Measurements from ENCODE around the gene RGS9. TPM values are rescaled to one million over a fixed set of nuclear protein-coding genes. Genes with fewer than 3 reads are reported as not detected.

Gene RGS9
- total RNA-seq (3.4 and 4.4 TPM in 2 replicates), polyA plus RNA-seq (0.36 and 0.45 TPM in 2 replicates), polyA minus RNA-seq (0.17 and 0.21 TPM in 2 replicates)
- total RNA-seq (2013), result 0.58 TPM

GRCh38 chr17:65137021-65137939 is at the start of gene RGS9:
RGS9 (plus strand) TSS chr17:65137370; CDS start chr17:65137541, 171 bp downstream.
- ChIA-PET CTCF (interaction anchor here (0.5 to 3.5 kb wide), 23 partner anchors 9 to 218 kb away, joined by 3 to 20 read pairs (median 4); partner anchors contain the start of gene LRRC37A3), POLR2A (interaction anchor here (1.3 kb wide), 1 partner anchor 15 kb away, joined by 5 read pairs; no protein-coding TSS in a partner anchor)
- ATAC-seq (ENCODE audit: low read depth) (peak; percentile 98), DNase-seq (peak; percentile 89)
- Histone ChIP-seq H3K4me2 (replicated peaks; ENCODE audit: low read depth, low read length, poor library complexity, severe bottlenecking) (peak within 1 kb of the TSS; percentile 87), H3K4me1 (ENCODE audit: control insufficient read depth in 2 of 2, insufficient read depth in 2 of 2, low read length in 2 of 2) (peaks cover 11 to 13% of the 10 kb centered on the region in 2 donors), H4K20me1 (ENCODE audit: control insufficient read depth, insufficient read depth, low read length, poor library complexity, severe bottlenecking) (no peaks in the 10 kb centered on the region), H3K27me3 (replicated peaks in 1 of 4; ENCODE audit: control extremely low read depth in 1 of 4, control insufficient read depth in 3 of 4, insufficient read depth in 4 of 4, low read length in 3 of 4) (peaks cover 0 to 13% (median 8%) of the 10 kb centered on the region in 4 experiments), H2AFZ (ENCODE audit: insufficient read depth, low read depth, low read length, poor library complexity, severe bottlenecking) (peak within 1 kb of the TSS; percentile 73), H3K4me3 (ENCODE audit: control extremely low read depth in 1 of 5, extremely low read depth in 1 of 5, insufficient read depth in 1 of 5, low read depth in 2 of 5, low read length in 4 of 5) (peak within 1 kb of the TSS in 4 of 5 experiments; percentile 32 to 55 (median 49)), H3K79me2 (ENCODE audit: control insufficient read depth, insufficient read depth, low read length) (no peaks in the 10 kb centered on the region), H3K9me3 (ENCODE audit: control extremely low read depth in 1 of 3, control insufficient read depth in 2 of 3, insufficient read depth in 1 of 3, low read length in 2 of 3) (no peaks in the 10 kb centered on the region), H3K27ac (ENCODE audit: low read length in 2 of 2) (no peak within 1 kb of the TSS), H3K36me3 (replicated peaks in 1 of 2; ENCODE audit: control extremely low read depth in 1 of 2, control insufficient read depth in 1 of 2, extremely low read depth in 1 of 2, insufficient read depth in 2 of 2, low read length in 1 of 2) (no peaks in the 10 kb centered on the region), H3K9ac (ENCODE audit: low read length) (peak within 1 kb of the TSS; percentile 63)
- no peaks in the 10 kb centered on the region for H3K9me3 Mint-ChIP-seq (ENCODE audit: insufficient read depth)
- H3K4me1 Mint-ChIP-seq, result peaks cover 18% of the 10 kb centered on the region
- H3K27me3 Mint-ChIP-seq, result peaks cover 18% of the 10 kb centered on the region
- peak within 1 kb of the TSS; percentile 86 for H3K4me3 Mint-ChIP-seq
- 4% methylated on average over 47 of the region's 56 CpGs for WGBS (ENCODE audit: insufficient coverage)
- H3K27ac Mint-ChIP-seq, result peak within 1 kb of the TSS; percentile 32
- intact Hi-C loops (cut with micrococcal nuclease), result loop anchor here (1.0 to 5.0 kb wide), 6 partner anchors 14 to 220 kb away; partner anchors contain the start of gene LRRC37A3
- TF ChIP-seq EZH2 (IDR thresholded peaks at IDR 0.05; ENCODE audit: borderline replicate concordance, insufficient read depth, low read depth, low read length, poor library complexity, severe bottlenecking) (no peak), CTCF (IDR thresholded peaks at IDR 0.05) (peak; percentile 85)
